Activated T-helper 1 cell treated with anti-CD3 and anti-CD28 coated beads, Interleukin-12 subunit alpha, Interleukin-12 subunit beta, Interleukin-2, Interleukin-4 antibody, amounts not matched to agents 30 ng/mL and 10 ng/mL and 1 ng/mL, durations not matched to agents 14 hours and 24 hours and 36 hours (primary cell): ENCODE data around the gene TCEANC2. TPM values are rescaled to one million over a fixed set of nuclear protein-coding genes. Genes with fewer than 3 reads are reported as not detected.
"Not testable (repeated sequence)": the region's sequence is repeated elsewhere in the genome, so short reads cannot be mapped to it uniquely, and the experiment has no call there.

Experiments used
- DNase-seq: peaks from one replicate; pipeline ENCODE4 v3.0.0; 2021; ENCODE audit warnings: low spot score
- H3K27ac Mint-ChIP-seq: one replicate; pipeline ENCODE4 v1.8.0; 2021; ENCODE audit warnings: mild to moderate bottlenecking, mixed read lengths
- H3K27me3 Mint-ChIP-seq: one replicate; pipeline ENCODE4 v1.8.0; 2022; ENCODE audit warnings: mild to moderate bottlenecking, moderate library complexity, mixed read lengths; ENCODE audit not compliant: insufficient read depth
- H3K36me3 Mint-ChIP-seq: one replicate; pipeline ENCODE4 v1.8.0; 2021; ENCODE audit warnings: low read depth, mixed read lengths
- H3K4me1 Mint-ChIP-seq: one replicate; pipeline ENCODE4 v1.8.0; 2021; ENCODE audit warnings: low read depth, mixed read lengths
- H3K4me3 Mint-ChIP-seq: one replicate; pipeline ENCODE4 v1.8.0; 2021; ENCODE audit warnings: mild to moderate bottlenecking, moderate library complexity, mixed read lengths
- H3K9me3 Mint-ChIP-seq: one replicate; pipeline ENCODE4 v1.8.0; 2021; ENCODE audit warnings: mixed read lengths
- intact Hi-C: fragments of 100-400 bp; cut with micrococcal nuclease; formaldehyde crosslinking; loops from one replicate; pipeline ENCODE4 v1.15.1; 2024
- total RNA-seq: library from RNA; stranded (reverse); gene quantifications from 2 replicates; pipeline ENCODE4 v1.2.3, GENCODE V29; 2022

The TCEANC2 gene
- total RNA-seq = 11.8 and 12.0 TPM in 2 replicates

DNA sequence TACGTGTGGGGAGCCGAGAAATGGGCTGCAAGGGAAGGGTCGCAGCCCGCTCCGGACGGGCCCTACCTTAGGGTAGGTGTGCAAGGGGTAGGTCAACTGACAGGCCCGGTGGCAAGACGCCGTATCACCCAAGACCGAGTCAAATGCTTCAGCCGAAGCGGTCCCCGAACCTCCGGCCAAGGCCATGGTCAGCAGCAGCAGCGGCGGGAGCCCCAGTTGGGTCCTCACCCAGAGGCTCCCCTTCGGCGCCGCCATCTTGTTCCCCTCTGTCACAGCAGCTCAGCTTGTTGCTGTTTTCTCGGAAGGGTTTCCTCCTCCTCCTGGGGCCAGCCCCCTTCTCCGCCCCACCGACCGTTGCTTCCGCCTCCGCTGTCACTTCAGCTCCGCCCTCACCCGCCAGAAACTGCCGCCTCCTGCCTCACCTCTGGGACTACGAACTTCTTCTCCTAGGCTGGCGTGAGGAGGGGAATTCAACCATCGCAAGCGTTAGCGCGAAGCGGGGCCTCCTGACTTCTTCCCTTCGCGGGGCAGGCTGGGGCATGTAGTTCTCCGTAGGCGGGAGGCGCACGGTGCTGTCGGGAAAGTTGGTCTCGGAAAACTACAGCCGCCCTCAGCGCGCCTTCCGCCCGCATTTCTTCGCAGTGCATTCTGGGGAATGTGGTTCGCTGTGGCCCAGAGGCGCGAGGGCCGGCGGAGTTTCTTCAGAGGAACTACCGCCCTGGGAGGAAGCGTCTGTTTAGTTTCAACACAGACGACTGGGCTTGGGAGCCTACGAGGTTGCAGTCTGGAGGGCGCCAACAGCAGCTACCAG, at the start of gene TCEANC2, which contains the start of gene TMEM59:
Gene TCEANC2, plus strand, starts transcription at position 675 of the 811 bp plus-strand sequence. CDS start 815 bp downstream, outside the sequence.
Gene TMEM59, minus strand, starts transcription at position 271 of the 811 bp plus-strand sequence. Its CDS starts 16 bp downstream, at position 255.
- no peaks in the 10 kb centered on the region for H3K27me3 Mint-ChIP-seq
- H3K36me3 Mint-ChIP-seq = peaks cover 15% of the 10 kb centered on the region
- peaks cover 27% of the 10 kb centered on the region for H3K4me1 Mint-ChIP-seq
- intact Hi-C loops = loop anchor here (1.0 to 5.0 kb wide), 17 partner anchors 17 to 1996 kb away; partner anchors contain the start of genes BTF3L4, CYB5RL, DHCR24 and LRRC42
- no peak within 1 kb of the TSS for H3K27ac Mint-ChIP-seq
- no peak within 1 kb of the TSS for H3K4me3 Mint-ChIP-seq
- peak; percentile 98 for DNase-seq
- H3K9me3 Mint-ChIP-seq = no peaks in the 10 kb centered on the region

DNA sequence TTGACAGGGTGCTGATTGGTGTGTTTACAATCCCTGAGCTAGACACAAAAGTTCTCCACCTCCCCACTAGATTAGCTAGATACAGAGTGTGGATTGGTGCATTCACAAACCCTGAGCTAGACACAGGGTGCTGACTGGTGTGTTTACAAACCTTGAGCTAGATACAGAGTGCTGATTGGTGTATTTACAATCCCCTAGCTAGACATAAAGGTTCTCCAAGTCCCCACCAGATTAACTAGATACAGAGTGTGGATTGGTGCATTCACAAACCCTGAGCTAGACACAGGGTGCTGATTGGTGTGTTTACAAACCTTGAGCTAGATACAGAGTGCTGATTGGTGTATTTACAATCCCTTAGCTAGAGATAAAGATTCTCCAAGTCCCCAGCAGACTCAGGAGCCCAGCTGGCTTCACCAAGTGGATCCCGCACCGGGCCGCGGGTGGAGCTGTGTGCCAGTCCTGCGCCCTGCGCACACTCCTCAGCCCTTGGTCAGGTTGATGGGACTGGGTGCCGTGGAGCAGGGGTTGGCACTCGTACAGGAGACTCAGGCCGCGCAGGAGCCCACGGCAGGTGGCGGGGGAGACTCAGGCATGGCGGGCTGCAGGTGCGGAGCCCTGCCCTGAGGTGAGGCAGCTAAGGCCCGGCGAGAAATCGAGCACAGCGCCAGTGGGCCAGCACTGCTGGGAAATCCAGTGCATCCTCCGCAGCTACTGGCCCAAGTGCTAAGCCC, 49.5 kb upstream of the TCEANC2 start:
- H3K27ac Mint-ChIP-seq, H3K9me3 Mint-ChIP-seq, H3K4me3 Mint-ChIP-seq, H3K4me1 Mint-ChIP-seq, DNase-seq, H3K27me3 Mint-ChIP-seq, intact Hi-C loops, H3K36me3 Mint-ChIP-seq: not testable (repeated sequence)

DNA sequence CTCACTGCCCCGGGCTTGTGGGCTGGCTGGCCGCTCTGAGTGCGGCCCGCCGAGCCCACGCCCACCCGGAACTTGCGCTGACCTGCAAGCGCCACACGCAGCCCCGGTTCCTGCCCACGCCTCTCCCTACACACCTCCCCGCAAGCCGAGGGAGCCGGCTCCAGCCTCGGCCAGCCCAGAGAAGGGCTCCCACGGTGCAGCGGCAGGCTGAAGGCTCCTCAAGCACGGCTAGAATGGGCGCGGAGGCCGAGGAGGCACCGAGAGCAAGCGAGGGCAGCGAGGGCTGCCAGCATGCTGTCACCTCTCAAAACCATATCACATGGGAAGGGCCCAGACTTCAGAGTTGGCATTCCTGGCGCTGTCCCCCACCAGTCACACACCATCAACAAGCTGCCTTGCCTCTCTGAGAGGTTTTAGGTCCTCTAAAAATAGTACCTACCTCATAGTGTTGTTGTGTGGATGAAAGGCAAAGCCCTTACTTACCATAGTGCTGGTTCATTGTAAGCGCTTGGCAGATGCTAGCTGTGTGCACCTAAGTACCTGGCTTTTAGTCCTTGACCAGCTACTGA, 48.8 kb upstream of the TCEANC2 start:
- DNase-seq = no peak
- intact Hi-C loops = no loop called here
- Mint-ChIP-seq H3K4me3 (no peak overlapping the region), H3K36me3 (no peaks in the 10 kb centered on the region), H3K9me3 (no peaks in the 10 kb centered on the region), H3K27me3 (peaks cover 8% of the 10 kb centered on the region), H3K27ac (no peak overlapping the region), H3K4me1 (no peaks in the 10 kb centered on the region)

DNA sequence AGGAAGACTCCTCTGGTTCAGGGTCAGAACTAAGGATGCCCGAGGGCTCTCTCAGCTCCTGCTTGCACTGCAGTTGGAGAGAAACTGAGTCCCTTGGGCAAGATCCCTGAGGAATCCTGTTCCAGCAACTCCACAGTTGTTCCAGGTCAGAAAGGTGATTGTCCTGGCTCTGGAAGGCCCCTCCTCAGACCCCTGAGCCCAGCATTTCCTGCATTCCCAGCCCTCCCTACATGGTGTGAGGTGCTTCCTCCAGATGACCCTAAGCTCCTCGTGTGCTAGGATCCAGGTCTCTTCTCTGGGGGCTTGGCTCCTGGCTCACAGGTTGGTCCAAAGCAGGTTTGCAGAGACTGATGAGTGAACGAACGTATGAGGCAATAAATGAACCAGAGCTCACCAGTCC, 46.9 kb upstream of the TCEANC2 start:
- no peaks in the 10 kb centered on the region for H3K9me3 Mint-ChIP-seq
- no peak overlapping the region for H3K4me3 Mint-ChIP-seq
- no peaks in the 10 kb centered on the region for H3K4me1 Mint-ChIP-seq
- intact Hi-C loops = no loop called here
- H3K27me3 Mint-ChIP-seq = peaks cover 8% of the 10 kb centered on the region
- no peak overlapping the region for H3K27ac Mint-ChIP-seq
- no peak for DNase-seq
- H3K36me3 Mint-ChIP-seq = no peaks in the 10 kb centered on the region

DNA sequence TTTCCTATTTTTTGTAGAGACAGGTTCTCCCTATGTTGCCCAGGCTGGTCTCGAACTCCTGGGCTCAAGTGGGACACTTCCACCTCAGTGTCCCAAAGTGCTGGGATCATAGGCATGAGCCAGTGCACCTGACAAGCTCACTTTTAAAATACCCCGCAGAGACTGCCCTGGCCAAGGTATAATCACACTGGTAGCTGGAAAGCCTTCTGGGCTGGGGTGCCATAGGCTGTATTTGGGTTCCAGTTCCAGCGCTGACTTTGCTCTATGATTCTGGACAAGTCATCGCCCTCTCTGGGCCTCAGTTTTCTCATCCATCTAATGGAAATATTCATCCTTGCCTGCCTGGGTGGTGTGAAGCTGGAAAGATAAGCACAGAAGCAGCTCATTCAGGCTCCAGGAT, 45.8 kb upstream of the TCEANC2 start:
- DNase-seq = no peak
- H3K9me3 Mint-ChIP-seq = no peaks in the 10 kb centered on the region
- H3K36me3 Mint-ChIP-seq = no peaks in the 10 kb centered on the region
- H3K27me3 Mint-ChIP-seq = peaks cover 2% of the 10 kb centered on the region
- H3K27ac Mint-ChIP-seq = no peak overlapping the region
- H3K4me3 Mint-ChIP-seq = no peak overlapping the region
- H3K4me1 Mint-ChIP-seq = no peaks in the 10 kb centered on the region
- intact Hi-C loops = no loop called here

DNA sequence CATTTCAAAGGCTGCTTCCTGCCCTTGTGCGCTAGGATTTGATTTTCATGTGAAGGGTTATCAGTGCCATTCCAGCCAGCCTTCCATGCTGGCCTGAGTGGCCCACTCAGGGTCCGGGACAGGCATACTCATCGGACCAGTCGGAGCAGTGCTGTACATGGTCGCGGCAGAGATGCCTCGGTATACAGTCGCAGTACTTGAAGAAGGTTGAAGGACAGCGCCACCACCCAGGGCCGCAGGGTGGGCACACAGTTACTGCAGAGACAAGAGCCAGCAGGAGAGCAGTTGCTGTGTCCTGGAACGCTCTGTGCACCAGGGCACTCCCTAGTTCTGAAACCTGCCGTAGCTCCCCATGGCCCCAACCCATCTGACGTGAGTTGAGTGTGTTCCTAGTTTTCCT, 44.5 kb upstream of the TCEANC2 start:
- intact Hi-C loops = no loop called here
- no peaks in the 10 kb centered on the region for H3K36me3 Mint-ChIP-seq
- no peak overlapping the region for H3K4me3 Mint-ChIP-seq
- H3K27me3 Mint-ChIP-seq = peaks cover 2% of the 10 kb centered on the region
- DNase-seq = no peak
- no peak overlapping the region for H3K27ac Mint-ChIP-seq
- H3K9me3 Mint-ChIP-seq = no peaks in the 10 kb centered on the region
- no peaks in the 10 kb centered on the region for H3K4me1 Mint-ChIP-seq

DNA sequence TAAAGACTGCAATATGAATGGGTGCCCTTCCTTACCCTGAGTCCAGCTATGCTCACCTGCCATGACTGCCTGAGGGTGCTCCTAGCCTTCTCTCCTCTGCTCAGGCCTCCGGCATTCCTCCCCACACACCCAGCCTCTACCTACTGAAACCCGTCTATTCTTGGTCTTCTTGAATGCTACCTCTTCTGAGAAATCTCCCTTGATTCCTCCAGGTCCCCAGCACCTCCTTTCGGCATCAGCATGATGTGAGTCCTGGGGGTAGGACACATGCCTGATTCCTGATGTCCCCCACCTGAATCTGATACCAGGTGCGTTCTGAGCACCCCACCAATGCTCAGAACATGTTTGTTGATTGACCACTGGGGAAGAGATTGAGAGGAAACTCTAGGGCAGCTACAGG, 44.0 kb upstream of the TCEANC2 start:
- Mint-ChIP-seq H3K4me3 (no peak overlapping the region), H3K9me3 (no peaks in the 10 kb centered on the region), H3K27ac (no peak overlapping the region), H3K27me3 (peaks cover 2% of the 10 kb centered on the region), H3K36me3 (no peaks in the 10 kb centered on the region), H3K4me1 (no peaks in the 10 kb centered on the region)
- no peak for DNase-seq
- intact Hi-C loops = no loop called here

DNA sequence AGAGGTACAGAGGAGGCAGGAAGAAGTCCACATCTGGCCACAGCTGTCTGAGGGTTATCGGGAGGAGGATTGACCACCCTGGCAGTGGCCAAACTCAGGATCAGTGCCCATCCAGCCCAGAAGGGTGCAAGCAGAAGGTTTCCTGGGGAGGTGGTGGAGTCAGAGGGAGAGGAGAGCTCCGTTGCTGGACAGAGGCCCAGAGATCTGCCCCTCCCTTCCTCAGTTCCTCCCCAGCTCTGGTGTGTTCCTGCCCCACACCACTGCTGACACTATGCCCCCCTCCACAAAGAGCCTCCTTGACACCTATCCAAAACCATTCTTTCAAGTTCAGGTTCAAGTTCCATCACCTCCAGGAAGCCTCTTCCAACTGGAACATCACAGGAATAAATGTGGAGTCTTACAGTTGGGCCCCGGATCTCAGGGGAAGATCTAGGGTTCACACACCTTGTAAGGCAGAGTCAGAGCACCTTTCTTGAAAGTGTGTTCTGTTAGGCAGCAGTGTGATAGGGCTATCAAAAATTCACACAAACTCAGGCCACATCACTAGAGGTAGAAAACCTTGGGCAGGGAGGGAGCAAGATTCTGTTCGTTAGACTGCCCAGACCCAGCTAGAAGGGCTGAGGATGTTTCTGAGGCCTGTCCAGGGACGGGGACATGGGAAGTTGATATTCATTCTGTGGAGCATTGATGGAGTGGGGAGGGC, 42.8 kb upstream of the TCEANC2 start:
- Mint-ChIP-seq H3K4me3 (no peak overlapping the region), H3K4me1 (no peaks in the 10 kb centered on the region), H3K36me3 (no peaks in the 10 kb centered on the region), H3K9me3 (no peaks in the 10 kb centered on the region), H3K27me3 (peaks cover 2% of the 10 kb centered on the region), H3K27ac (no peak overlapping the region)
- DNase-seq = no peak
- intact Hi-C loops = no loop called here

DNA sequence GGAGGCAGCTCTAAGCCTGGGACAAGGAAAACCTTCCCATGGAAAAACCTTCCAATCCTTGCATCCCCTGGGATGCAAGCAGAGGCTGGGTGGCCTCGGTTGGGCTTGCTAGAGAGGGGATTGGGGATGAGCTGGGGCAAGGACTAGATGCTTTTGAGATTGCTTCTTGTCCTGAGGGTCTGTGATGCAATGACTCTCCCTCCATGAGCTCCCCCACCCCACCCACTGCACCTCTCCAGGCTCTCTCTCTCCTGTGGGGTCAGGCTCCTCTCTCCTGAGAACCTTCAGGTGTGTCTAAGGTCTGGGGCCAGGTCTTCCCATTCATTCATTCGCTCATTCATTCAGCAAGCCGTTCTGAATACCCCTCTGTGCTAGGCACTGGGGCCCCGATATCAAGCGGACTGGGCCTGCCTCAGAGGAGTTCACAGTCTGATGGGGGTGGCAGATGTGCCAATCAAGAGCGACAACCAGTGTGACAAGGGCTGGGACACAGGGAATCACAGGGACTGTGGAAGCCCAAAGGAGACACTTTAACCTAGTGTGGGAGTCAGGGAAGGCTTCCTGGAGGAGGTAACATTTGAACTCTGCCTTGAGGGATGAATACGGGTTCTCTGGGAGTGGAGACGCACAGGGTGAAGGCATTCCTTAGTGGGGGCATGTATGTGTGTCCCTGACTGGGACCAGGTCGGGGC, 41.9 kb upstream of the TCEANC2 start:
- DNase-seq = no peak
- Mint-ChIP-seq H3K27ac (no peak overlapping the region), H3K36me3 (no peaks in the 10 kb centered on the region), H3K9me3 (no peaks in the 10 kb centered on the region), H3K27me3 (peaks cover 2% of the 10 kb centered on the region), H3K4me1 (no peaks in the 10 kb centered on the region), H3K4me3 (no peak overlapping the region)
- intact Hi-C loops = no loop called here

DNA sequence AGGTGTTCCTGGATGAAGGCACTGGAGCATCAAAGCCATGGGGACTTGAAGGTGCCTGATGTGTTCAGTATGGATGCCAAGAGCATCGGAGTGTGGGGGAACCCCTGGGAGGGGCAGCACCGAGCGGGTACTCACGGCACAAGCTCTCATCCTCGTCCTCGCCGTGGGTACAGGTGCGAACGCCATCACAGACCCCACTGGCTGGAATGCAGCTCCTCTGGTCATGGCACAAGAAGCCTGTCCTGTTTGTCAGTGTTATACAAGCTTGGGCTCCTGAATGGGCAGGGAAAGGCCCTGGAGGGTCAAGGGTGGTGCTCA, 41.4 kb upstream of the TCEANC2 start:
- DNase-seq = no peak
- Mint-ChIP-seq H3K4me3 (no peak overlapping the region), H3K27me3 (peaks cover 2% of the 10 kb centered on the region), H3K36me3 (no peaks in the 10 kb centered on the region), H3K9me3 (no peaks in the 10 kb centered on the region), H3K4me1 (no peaks in the 10 kb centered on the region), H3K27ac (no peak overlapping the region)
- intact Hi-C loops = no loop called here

DNA sequence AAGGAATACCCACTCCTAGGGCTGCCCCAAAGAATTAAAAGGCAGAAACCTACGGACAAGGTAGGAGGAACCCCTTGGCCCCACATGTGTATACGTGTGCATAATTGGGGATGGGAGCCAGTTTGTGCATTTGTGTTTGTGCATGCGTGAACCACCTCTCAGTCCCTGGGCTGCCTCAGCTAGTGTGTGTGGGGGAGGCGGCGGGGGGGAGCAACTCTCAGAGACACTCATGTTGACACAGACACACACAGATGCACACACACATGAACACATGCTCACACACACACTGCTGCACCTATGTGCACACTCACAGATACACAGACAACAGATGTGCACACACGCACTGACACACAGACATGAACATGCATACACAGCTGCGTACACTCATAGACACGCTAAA, 40.5 kb upstream of the TCEANC2 start:
- DNase-seq = no peak
- peaks cover 2% of the 10 kb centered on the region for H3K27me3 Mint-ChIP-seq
- no peak overlapping the region for H3K27ac Mint-ChIP-seq
- intact Hi-C loops = no loop called here
- no peaks in the 10 kb centered on the region for H3K9me3 Mint-ChIP-seq
- no peak overlapping the region for H3K4me3 Mint-ChIP-seq
- no peaks in the 10 kb centered on the region for H3K4me1 Mint-ChIP-seq
- no peaks in the 10 kb centered on the region for H3K36me3 Mint-ChIP-seq

DNA sequence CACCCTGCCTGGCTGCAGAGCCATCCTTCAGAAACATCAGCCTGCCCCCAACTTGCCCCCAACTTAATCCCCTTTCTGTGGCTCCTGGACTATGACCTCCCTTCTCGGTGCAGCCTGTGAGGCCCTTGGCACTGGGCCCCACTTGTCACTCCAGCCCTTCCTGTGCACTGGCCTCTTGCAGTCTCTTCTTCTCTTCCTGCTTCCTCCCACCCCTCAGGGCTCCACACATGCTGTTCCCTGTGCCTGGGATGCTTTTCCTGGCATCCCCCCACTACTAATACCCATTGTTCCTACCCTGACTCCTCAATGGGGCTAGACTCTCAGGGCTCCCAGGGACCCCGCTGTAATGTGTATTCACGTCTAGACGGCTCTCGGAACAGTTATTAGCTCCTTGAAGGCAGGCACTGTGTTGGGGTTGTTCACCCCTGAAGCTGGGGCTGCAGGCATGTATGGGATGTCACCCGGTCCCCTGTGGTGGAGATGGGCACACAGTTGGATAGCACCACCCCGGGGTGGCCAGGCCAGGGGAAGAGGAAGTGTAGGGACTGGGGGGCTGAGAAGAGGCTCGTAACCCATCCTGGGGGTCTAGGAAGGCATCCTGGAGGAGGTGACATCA, 39.9 kb upstream of the TCEANC2 start:
- Mint-ChIP-seq H3K27me3 (peaks cover 2% of the 10 kb centered on the region), H3K9me3 (no peaks in the 10 kb centered on the region), H3K4me1 (no peaks in the 10 kb centered on the region), H3K36me3 (no peaks in the 10 kb centered on the region), H3K27ac (no peak overlapping the region), H3K4me3 (no peak overlapping the region)
- no peak for DNase-seq
- intact Hi-C loops = no loop called here
